AG04450 (cell line): ENCODE results near the gene FILIP1L. TPM values are rescaled to one million over a fixed set of nuclear protein-coding genes. Genes with fewer than 3 reads are reported as not detected.
A peak's percentile ranks its signal among the peaks of the same experiment; 100 is the strongest.

Experiments
- CTCF ChIA-PET: fragments of 300-600, 350-600 bp; formaldehyde crosslinking; extraction: SDS; loops from one replicate; lab custom pipeline; 2022; ENCODE audit warnings: antibody characterized with exemption, inconsistent platforms; lab: Charles Lee
- POLR2A ChIA-PET: fragments of 350-600 bp; formaldehyde crosslinking; extraction: SDS; loops from one replicate; lab custom pipeline; 2021; ENCODE audit warnings: antibody characterized with exemption, inconsistent platforms; lab: Yijun Ruan, JAX
- DNase-seq: peaks from one replicate; pipeline ENCODE4 v3.0.0-alpha.2; 2011; ENCODE audit warnings: low read depth, low spot score
- H3K27ac ChIP-seq: one replicate; pipeline ENCODE4 v1.5.1; 2012; ENCODE audit warnings: low read depth, low read length, control low read depth
- H3K27me3 ChIP-seq: one replicate; pipeline ENCODE4 v1.6.0; 2012; ENCODE audit warnings: low read length; ENCODE audit not compliant: control insufficient read depth, insufficient read depth
- H3K4me3 ChIP-seq: 2 replicates; pipeline ENCODE4 v1.5.1; 2011; ENCODE audit warnings: mild to moderate bottlenecking, low read depth, low read length, control low read depth
- H3K9me3 ChIP-seq: 2 replicates; pipeline ENCODE4 v1.5.1; 2012; ENCODE audit warnings: low read length; ENCODE audit not compliant: control insufficient read depth, insufficient read depth
- polyA plus RNA-seq: library from polyadenylated mRNA; depleted of rRNA; stranded (reverse); fragments of >200 nt; gene quantifications from 2 replicates; pipeline ENCODE4 v1.2.3, GENCODE V29; 2011
- TF ChIP-seq, protein P1 (sequence below): IDR thresholded peaks from 2 replicates; pipeline ENCODE4 v1.5.1; 2011; ENCODE audit warnings: low read depth, low read length, control low read depth, inconsistent platforms

FILIP1L gene
- polyA plus RNA-seq, 1 experiment: 75.5 TPM

DNA sequence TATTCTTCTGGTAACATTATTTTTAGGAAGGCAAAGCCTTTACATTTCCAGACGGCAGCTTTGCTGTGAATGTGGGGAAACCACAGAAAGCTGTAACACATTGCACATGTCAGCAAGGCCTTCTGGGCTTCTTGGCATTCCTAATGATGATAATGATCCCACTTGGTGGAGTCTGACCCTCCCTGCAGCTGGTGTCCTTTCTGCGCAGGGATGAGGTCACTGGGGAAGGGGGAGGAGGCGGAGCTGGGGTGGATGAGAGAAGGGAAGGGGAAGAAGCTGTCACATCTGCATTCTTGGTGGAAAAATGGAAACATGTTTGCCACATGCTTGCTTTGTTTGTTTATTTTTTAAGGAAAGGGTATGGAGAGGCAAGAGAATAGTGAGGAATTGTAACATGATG is 68.6 kb downstream of the FILIP1L start:
- POLR2A ChIA-PET: interaction anchor here (0.7 to 1.9 kb wide), 9 partner anchors 13 to 216 kb away, joined by 3 to 9 read pairs (median 3); partner anchors contain the start of gene TBC1D23
- H3K27ac ChIP-seq: peak overlapping the region; percentile 73
- CTCF ChIA-PET: interaction anchor here (0.6 to 1.8 kb wide), 6 partner anchors 27 to 214 kb away, joined by 3 to 10 read pairs (median 6); no protein-coding TSS in a partner anchor
- no peaks in the 10 kb centered on the region for H3K9me3 ChIP-seq
- no peak overlapping the region for H3K4me3 ChIP-seq
- peak; percentile 98 for DNase-seq
- TF ChIP-seq, protein P1, sequence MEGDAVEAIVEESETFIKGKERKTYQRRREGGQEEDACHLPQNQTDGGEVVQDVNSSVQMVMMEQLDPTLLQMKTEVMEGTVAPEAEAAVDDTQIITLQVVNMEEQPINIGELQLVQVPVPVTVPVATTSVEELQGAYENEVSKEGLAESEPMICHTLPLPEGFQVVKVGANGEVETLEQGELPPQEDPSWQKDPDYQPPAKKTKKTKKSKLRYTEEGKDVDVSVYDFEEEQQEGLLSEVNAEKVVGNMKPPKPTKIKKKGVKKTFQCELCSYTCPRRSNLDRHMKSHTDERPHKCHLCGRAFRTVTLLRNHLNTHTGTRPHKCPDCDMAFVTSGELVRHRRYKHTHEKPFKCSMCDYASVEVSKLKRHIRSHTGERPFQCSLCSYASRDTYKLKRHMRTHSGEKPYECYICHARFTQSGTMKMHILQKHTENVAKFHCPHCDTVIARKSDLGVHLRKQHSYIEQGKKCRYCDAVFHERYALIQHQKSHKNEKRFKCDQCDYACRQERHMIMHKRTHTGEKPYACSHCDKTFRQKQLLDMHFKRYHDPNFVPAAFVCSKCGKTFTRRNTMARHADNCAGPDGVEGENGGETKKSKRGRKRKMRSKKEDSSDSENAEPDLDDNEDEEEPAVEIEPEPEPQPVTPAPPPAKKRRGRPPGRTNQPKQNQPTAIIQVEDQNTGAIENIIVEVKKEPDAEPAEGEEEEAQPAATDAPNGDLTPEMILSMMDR: no peak
- H3K27me3 ChIP-seq: no peaks in the 10 kb centered on the region

DNA sequence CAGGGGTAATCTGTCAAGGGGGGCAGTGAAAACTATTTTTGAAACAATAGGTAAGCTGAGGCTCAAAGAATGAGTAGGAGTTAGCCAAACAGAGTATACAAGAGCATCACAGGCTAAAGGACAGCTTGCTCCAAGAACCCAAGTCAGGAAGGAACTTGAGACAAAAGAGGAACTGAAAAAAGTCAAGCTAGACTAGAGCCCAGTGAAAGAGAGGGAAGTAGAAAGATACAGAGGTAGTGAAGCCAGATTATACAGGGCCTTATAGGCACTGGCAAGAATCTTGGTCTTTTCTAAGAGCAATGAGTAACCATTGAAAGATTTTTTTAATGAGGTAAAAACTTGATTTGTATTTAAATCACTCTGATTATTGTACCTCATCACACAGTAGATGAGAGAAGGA is 69.9 kb downstream of the FILIP1L start:
- H3K27me3 ChIP-seq: no peaks in the 10 kb centered on the region
- ChIA-PET CTCF (interaction anchor here (0.7 to 4.2 kb wide), 3 partner anchors 25 to 213 kb away, joined by 4 to 19 read pairs (median 8); no protein-coding TSS in a partner anchor), POLR2A (interaction anchor here (1.9 kb wide), 1 partner anchor 30 kb away, joined by 7 read pairs; no protein-coding TSS in a partner anchor)
- no peak overlapping the region for H3K4me3 ChIP-seq
- H3K9me3 ChIP-seq: no peaks in the 10 kb centered on the region
- H3K27ac ChIP-seq: no peak overlapping the region
- no peak for DNase-seq
- TF ChIP-seq, protein P1: no peak

DNA sequence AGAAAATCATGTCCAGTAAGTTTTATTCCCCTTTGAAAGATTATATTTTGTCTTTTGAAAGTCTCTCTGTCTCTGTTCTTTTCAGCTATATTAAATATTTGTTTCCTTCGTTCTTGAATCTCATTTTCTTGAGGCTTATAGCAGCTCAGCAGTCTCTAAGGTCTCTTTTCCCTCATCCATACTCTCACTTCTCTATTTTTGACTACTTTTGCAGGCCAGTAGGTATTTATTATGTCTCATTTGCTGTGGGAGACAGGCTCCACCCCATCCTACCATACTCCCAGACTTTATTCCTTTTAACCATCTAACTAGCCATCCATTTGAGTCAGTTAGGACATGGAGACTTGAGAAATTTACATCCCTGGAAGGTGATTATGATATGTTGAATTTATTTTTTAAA is 71.0 kb downstream of the FILIP1L start:
- DNase-seq: no peak
- ChIA-PET POLR2A (interaction anchor here (0.7 to 1.4 kb wide), 3 partner anchors 10 to 33 kb away, joined by 3 to 4 read pairs (median 3); no protein-coding TSS in a partner anchor), CTCF (interaction anchor here (0.6 to 4.2 kb wide), 3 partner anchors 31 to 211 kb away, joined by 4 to 19 read pairs (median 14); no protein-coding TSS in a partner anchor)
- peak overlapping the region; percentile 95 for H3K27ac ChIP-seq
- H3K27me3 ChIP-seq: no peaks in the 10 kb centered on the region
- TF ChIP-seq, protein P1: no peak
- H3K4me3 ChIP-seq: no peak overlapping the region
- H3K9me3 ChIP-seq: no peaks in the 10 kb centered on the region

DNA sequence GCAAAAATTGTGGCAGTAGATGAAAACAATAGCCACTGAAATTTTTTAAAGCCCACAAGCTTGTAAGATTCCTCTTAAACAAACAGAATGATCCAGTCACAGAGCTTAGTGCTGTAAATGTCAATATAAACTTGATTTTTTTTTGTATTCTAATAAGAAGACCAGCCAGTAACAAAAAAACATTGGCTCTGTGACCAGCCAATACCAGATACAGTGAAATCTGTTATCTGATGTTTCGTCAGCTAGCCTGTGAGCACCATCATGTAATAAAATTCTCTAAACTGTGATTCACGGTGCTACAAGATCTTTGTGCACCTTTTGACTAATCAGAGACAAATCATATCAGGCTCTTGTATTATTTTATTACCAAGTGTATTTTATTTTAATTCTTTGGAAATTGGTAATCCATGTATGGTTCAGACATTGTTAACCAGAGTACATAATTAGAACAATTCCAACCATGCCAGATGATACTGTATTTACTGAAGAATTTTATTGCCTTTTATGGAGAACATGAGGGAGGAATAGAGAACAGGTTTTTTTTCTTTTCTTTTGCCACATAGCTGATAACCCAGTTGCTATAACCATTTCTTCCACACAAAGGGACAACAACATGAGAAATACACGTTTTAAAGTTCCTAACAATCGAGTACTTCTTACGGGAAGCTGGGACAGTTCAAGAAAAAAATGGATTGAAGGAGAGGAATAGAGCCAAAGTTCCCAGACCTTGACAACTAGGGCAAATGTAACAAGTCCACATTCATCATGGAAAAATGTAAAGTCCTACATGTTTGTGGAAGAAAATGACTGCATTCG is 71.9 kb downstream of the FILIP1L start:
- TF ChIP-seq, protein P1: no peak
- peak; percentile 78 for DNase-seq
- no peaks in the 10 kb centered on the region for H3K27me3 ChIP-seq
- no peak overlapping the region for H3K4me3 ChIP-seq
- H3K9me3 ChIP-seq: no peaks in the 10 kb centered on the region
- ChIA-PET CTCF (interaction anchor here (1.0 to 4.2 kb wide), 5 partner anchors 26 to 212 kb away, joined by 3 to 19 read pairs (median 4); no protein-coding TSS in a partner anchor), POLR2A (interaction anchor here (0.5 to 1.4 kb wide), 6 partner anchors 9 to 167 kb away, joined by 3 to 4 read pairs (median 4); no protein-coding TSS in a partner anchor)
- H3K27ac ChIP-seq: peak overlapping the region; percentile 95
